ENCODE data around the gene TICRR. TPM values are rescaled to one million over a fixed set of nuclear protein-coding genes. Genes with fewer than 3 reads are reported as not detected.

TICRR gene
- total RNA-seq, 4 donors from 2014 or later = under 0.01 to 0.29 (median 0.06) TPM; not detected in 1

- intact Hi-C loops (cut with DNase I) = no loop called here
- no peak for DNase-seq (ENCODE audit: extremely low spot score)
- H3K36me3 ChIP-seq = no peaks in the 10 kb centered on the region
- no peak overlapping the region for H3K4me3 ChIP-seq
- TF ChIP-seq CTCF (IDR thresholded peaks at IDR 0.05) = no peak
- TF ChIP-seq POLR2A (IDR thresholded peaks at IDR 0.05; ENCODE audit: low read depth) = no peak
- no peak for TF ChIP-seq POLR2AphosphoS5 (IDR thresholded peaks at IDR 0.05)
- no peak for TF ChIP-seq EP300 (IDR thresholded peaks at IDR 0.05)
- no peaks in the 10 kb centered on the region for H3K9me3 ChIP-seq
- H3K27me3 ChIP-seq = no peaks in the 10 kb centered on the region
- no peak overlapping the region for H3K27ac ChIP-seq (replicated peaks in 1 of 4)
- no peaks in the 10 kb centered on the region for H3K4me1 ChIP-seq
- 72% methylated on average over 7 of the region's 7 CpGs for WGBS
Observed at GRCh38 chr15:89566181-89566580, 9.1 kb upstream of the TICRR start.

- TF ChIP-seq POLR2AphosphoS5 (IDR thresholded peaks at IDR 0.05) (no peak), CTCF (IDR thresholded peaks at IDR 0.05) (no peak), EP300 (IDR thresholded peaks at IDR 0.05) (no peak), POLR2A (IDR thresholded peaks at IDR 0.05; ENCODE audit: low read depth) (no peak)
- no peaks in the 10 kb centered on the region for H3K9me3 ChIP-seq
- intact Hi-C loops (cut with DNase I) = no loop called here
- H3K27me3 ChIP-seq = no peaks in the 10 kb centered on the region
- no peak overlapping the region for H3K4me3 ChIP-seq
- 86% methylated on average over 5 of the region's 5 CpGs for WGBS
- no peaks in the 10 kb centered on the region for H3K4me1 ChIP-seq
- no peak overlapping the region for H3K27ac ChIP-seq (replicated peaks in 1 of 4)
- no peaks in the 10 kb centered on the region for H3K36me3 ChIP-seq
- DNase-seq (ENCODE audit: extremely low spot score) = no peak
Observed at GRCh38 chr15:89566621-89567294, 8.5 kb upstream of the TICRR start.

GRCh38 chr15:89569090-89569745 is 6.1 kb upstream of the TICRR start:
- Histone ChIP-seq H3K27ac (replicated peaks in 1 of 4) (no peak overlapping the region), H3K36me3 (no peaks in the 10 kb centered on the region), H3K9me3 (no peaks in the 10 kb centered on the region), H3K4me3 (no peak overlapping the region), H3K4me1 (no peaks in the 10 kb centered on the region), H3K27me3 (no peaks in the 10 kb centered on the region)
- intact Hi-C loops (cut with DNase I) = no loop called here
- no peak for DNase-seq (ENCODE audit: extremely low spot score)
- no peak for TF ChIP-seq POLR2A (IDR thresholded peaks at IDR 0.05; ENCODE audit: low read depth)
- no peak for TF ChIP-seq EP300 (IDR thresholded peaks at IDR 0.05)
- no peak for TF ChIP-seq CTCF (IDR thresholded peaks at IDR 0.05)
- WGBS = 81% methylated on average over 7 of the region's 7 CpGs

GRCh38 chr15:89575656-89576416 is 567 bp downstream of the TICRR start:
- no peak for TF ChIP-seq CTCF (IDR thresholded peaks at IDR 0.05)
- TF ChIP-seq POLR2A (IDR thresholded peaks at IDR 0.05; ENCODE audit: low read depth) = no peak
- TF ChIP-seq EP300 (IDR thresholded peaks at IDR 0.05) = no peak
- TF ChIP-seq POLR2AphosphoS5 (IDR thresholded peaks at IDR 0.05) = no peak
- intact Hi-C loops (cut with DNase I) = no loop called here
- Histone ChIP-seq H3K36me3 (no peaks in the 10 kb centered on the region), H3K4me3 (peak overlapping the region; percentile 67 to 90 (median 76)), H3K27ac (replicated peaks in 1 of 4) (peak overlapping the region in 1 of 4 donors; percentile 26), H3K4me1 (peaks cover 9 to 16% (median 10%) of the 10 kb centered on the region in 4 donors), H3K27me3 (peaks cover 0 to 15% (median 0%) of the 10 kb centered on the region in 4 donors), H3K9me3 (no peaks in the 10 kb centered on the region)
- DNase-seq (ENCODE audit: extremely low spot score) = no peak
- WGBS = 5% methylated on average over 15 of the region's 60 CpGs

Measured in esophagus muscularis mucosa (tissue), 4 donors.